ENCODE measurements around the gene ARHGAP15. TPM values are rescaled to one million over a fixed set of nuclear protein-coding genes. Genes with fewer than 3 reads are reported as not detected.

Gene ARHGAP15
- total RNA-seq, 1 experiment from 2014 or later: 0.41 TPM

GRCh38 chr2:143649226-143649740 is 520.1 kb downstream of the ARHGAP15 start:
- POLR2A ChIA-PET: no interaction called here
- Histone ChIP-seq H3K4me3 (ENCODE audit: low read depth in 2 of 2, low read length in 2 of 2) (no peak overlapping the region), H3K27ac (ENCODE audit: low read length) (no peak overlapping the region), H3K27me3 (ENCODE audit: control insufficient read depth, insufficient read depth, low read length) (no peaks in the 10 kb centered on the region), H3K9me3 (ENCODE audit: control insufficient read depth, insufficient read depth, low read depth, low read length) (no peaks in the 10 kb centered on the region), H3K36me3 (ENCODE audit: control insufficient read depth, insufficient read depth, low read length) (no peaks in the 10 kb centered on the region), H3K4me1 (ENCODE audit: control insufficient read depth, insufficient read depth, low read length) (no peaks in the 10 kb centered on the region)
- no TSS peak for BruUV-seq (replicated peaks)
- intact Hi-C loops (cut with micrococcal nuclease; ENCODE audit: unreplicated experiment): no loop called here
- in situ Hi-C loops (cut with HindIII; ENCODE audit: low pct_unique_long_range_greater_than_20kb, low sequenced_read_pairs): no loop called here
- TF ChIP-seq CTCF (IDR thresholded peaks at IDR 0.05) (no peak), TCF7L2 (IDR thresholded peaks at IDR 0.05; ENCODE audit: low read depth, low read length) (no peak)
- CTCF ChIA-PET: no interaction called here
- DNase-seq (ENCODE audit: low read depth, low spot score): no peak
- no peak for ATAC-seq

GRCh38 chr2:143652692-143653091 is 523.5 kb downstream of the ARHGAP15 start:
- intact Hi-C loops (cut with micrococcal nuclease; ENCODE audit: unreplicated experiment) (no loop called here), in situ Hi-C loops (cut with HindIII; ENCODE audit: low pct_unique_long_range_greater_than_20kb, low sequenced_read_pairs) (no loop called here)
- DNase-seq (ENCODE audit: low read depth, low spot score) (no peak), ATAC-seq (no peak)
- H3K36me3 ChIP-seq (ENCODE audit: control insufficient read depth, insufficient read depth, low read length): no peaks in the 10 kb centered on the region
- no peak for TF ChIP-seq TCF7L2 (IDR thresholded peaks at IDR 0.05; ENCODE audit: low read depth, low read length)
- no peak for TF ChIP-seq CTCF (IDR thresholded peaks at IDR 0.05)
- no peak for TF ChIP-seq SIN3A (IDR thresholded peaks at IDR 0.05; ENCODE audit: borderline replicate concordance, insufficient read depth, low read depth, low read length)
- no peak for TF ChIP-seq REST (IDR thresholded peaks at IDR 0.05; ENCODE audit: insufficient read depth in 1 of 2, low read depth in 2 of 2, low read length in 1 of 2)
- no peak for TF ChIP-seq POLR2AphosphoS5 (IDR thresholded peaks at IDR 0.05; ENCODE audit: low read depth, low read length)
- H3K4me1 ChIP-seq (ENCODE audit: control insufficient read depth, insufficient read depth, low read length): no peaks in the 10 kb centered on the region
- ChIA-PET CTCF (no interaction called here), POLR2A (no interaction called here)
- no TSS peak for BruUV-seq (replicated peaks)
- H3K9me3 ChIP-seq (ENCODE audit: control insufficient read depth, insufficient read depth, low read depth, low read length): no peaks in the 10 kb centered on the region
- H3K27ac ChIP-seq (ENCODE audit: low read length): no peak overlapping the region
- H3K4me3 ChIP-seq (ENCODE audit: low read depth in 2 of 2, low read length in 2 of 2): no peak overlapping the region
- H3K27me3 ChIP-seq (ENCODE audit: control insufficient read depth, insufficient read depth, low read length): no peaks in the 10 kb centered on the region
